H1 (cell line): Measurements from ENCODE around the gene TRIP13. TPM values are rescaled to one million over a fixed set of nuclear protein-coding genes. Genes with fewer than 3 reads are reported as not detected.

Source experiments
- CTCF ChIA-PET: fragments of 300-600 bp; sonication (Branson Sonifier 250); formaldehyde crosslinking; loops from one replicate; lab custom pipeline; 2021; ENCODE audit not compliant: partially characterized antibody; lab: Charles Lee
- POLR2A ChIA-PET: fragments of 300-600 bp; sonication (Branson Sonifier 250); formaldehyde crosslinking; loops from one replicate; lab custom pipeline; 2021; ENCODE audit warnings: inconsistent platforms; ENCODE audit not compliant: partially characterized antibody; lab: Charles Lee
- DNase-seq, 2 experiments: peaks; one replicate each; pipeline versions ENCODE4 v3.0.0 to v3.0.0-alpha.2; 2010 to 2022; ENCODE audit warnings: low spot score in 2 of 2, low read depth in 1 of 2, mixed read lengths in 1 of 2
- FAIRE-seq: peaks from 2 replicates; lab custom pipeline; 2011; peaks lifted over from hg19 to GRCh38; lab: Jason Lieb, UNC
- H2AFZ ChIP-seq: 2 replicates; pipeline ENCODE4 v1.8.1; 2012; ENCODE audit warnings: low read length, inconsistent platforms
- H2AK5ac ChIP-seq: 2 replicates; pipeline ENCODE4 v1.6.1; 2013; ENCODE audit warnings: low read depth, low read length
- H2BK120ac ChIP-seq: replicated peaks from 2 replicates; pipeline ENCODE3; 2013; ENCODE audit warnings: low read depth, low read length, inconsistent platforms
- H2BK12ac ChIP-seq: 2 replicates; pipeline ENCODE4 v1.6.1; 2013; ENCODE audit warnings: low read depth, low read length
- H2BK15ac ChIP-seq: 2 replicates; pipeline ENCODE4 v1.6.1; 2013; ENCODE audit warnings: low read length
- H2BK20ac ChIP-seq: 2 replicates; pipeline ENCODE4 v1.6.1; 2013; ENCODE audit warnings: low read length
- H2BK5ac ChIP-seq: 2 replicates; pipeline ENCODE4 v1.6.1; 2013; ENCODE audit warnings: low read depth, low read length
- H3K14ac ChIP-seq: 2 replicates; pipeline ENCODE4 v1.6.1; 2013; ENCODE audit warnings: inconsistent platforms; ENCODE audit not compliant: insufficient read length
- H3K18ac ChIP-seq: 2 replicates; pipeline ENCODE4 v1.6.1; 2013; ENCODE audit warnings: low read length; ENCODE audit errors: extremely low read depth
- H3K23ac ChIP-seq: 2 replicates; pipeline ENCODE4 v1.6.1; 2013; ENCODE audit warnings: inconsistent platforms; ENCODE audit not compliant: insufficient read length
- H3K23me2 ChIP-seq: 2 replicates; pipeline ENCODE4 v1.6.1; 2013; ENCODE audit warnings: low read depth, low read length
- H3K27ac ChIP-seq: 2 replicates; pipeline ENCODE4 v1.6.1; 2011; ENCODE audit warnings: low read depth, low read length, inconsistent platforms
- H3K27me3 ChIP-seq, 4 experiments: replicated peaks in 1 of 4; 1 replicate in 1 of 4; 2 replicates in 3 of 4; pipeline versions ENCODE4 v1.6.1 to v1.8.1; 2011 to 2013; ENCODE audit warnings: low read length in 3 of 4, mild to moderate bottlenecking in 3 of 4, inconsistent platforms in 2 of 4, mixed read lengths in 2 of 4, moderate library complexity in 1 of 4; ENCODE audit not compliant: control insufficient read depth in 3 of 4, insufficient read depth in 3 of 4; ENCODE audit errors: extremely low read depth in 1 of 4
- H3K36me3 ChIP-seq, 4 experiments: 2 replicates each; pipeline versions ENCODE4 v1.6.1 to v1.8.1; 2011 to 2013; ENCODE audit warnings: mild to moderate bottlenecking in 4 of 4, low read length in 3 of 4, moderate library complexity in 2 of 4, control low read depth in 1 of 4, inconsistent platforms in 1 of 4; ENCODE audit not compliant: insufficient read depth in 4 of 4, control insufficient read depth in 2 of 4
- H3K4ac ChIP-seq: replicated peaks from 2 replicates; pipeline ENCODE3; 2013; ENCODE audit warnings: low read length, low read depth, mixed read lengths, inconsistent platforms; ENCODE audit not compliant: insufficient read length
- H3K4me1 ChIP-seq, 4 experiments: replicated peaks in 1 of 4; 1 replicate in 1 of 4; 2 replicates in 3 of 4; pipeline versions ENCODE4 v1.6.1 to v1.8.1; 2011 to 2013; ENCODE audit warnings: low read length in 3 of 4, inconsistent platforms in 2 of 4, mixed read lengths in 1 of 4; ENCODE audit not compliant: insufficient read depth in 4 of 4, control insufficient read depth in 3 of 4
- H3K4me2 ChIP-seq, 2 experiments: 2 replicates each; pipeline versions ENCODE4 v1.6.1 to v1.8.1; 2011 to 2013; ENCODE audit warnings: low read depth in 2 of 2, low read length in 2 of 2, control low read depth in 1 of 2, inconsistent platforms in 1 of 2, mild to moderate bottlenecking in 1 of 2; ENCODE audit not compliant: insufficient read depth in 1 of 2
- H3K4me3 ChIP-seq, 4 experiments: fragments of 200-600, 300-600 bp in 1 of 4; sonication (generic), shearing (Covaris generic), sonication (Bioruptor Twin) in 1 of 4; 2 replicates each; pipeline versions ENCODE4 v1.5.1 to v1.8.1; 2011 to 2016; ENCODE audit warnings: low read length in 4 of 4, low read depth in 3 of 4, control low read depth in 2 of 4, inconsistent platforms in 2 of 4, mild to moderate bottlenecking in 2 of 4, mixed read lengths in 1 of 4, moderate library complexity in 1 of 4; ENCODE audit not compliant: insufficient read depth in 2 of 4; ENCODE audit errors: extremely low read depth in 1 of 4
- H3K56ac ChIP-seq: replicated peaks from 2 replicates; pipeline ENCODE3; 2013; ENCODE audit warnings: low read depth, mild to moderate bottlenecking, mixed read lengths, low read length, inconsistent platforms; ENCODE audit not compliant: insufficient read length
- H3K79me1 ChIP-seq: 2 replicates; pipeline ENCODE4 v1.6.1; 2013; ENCODE audit warnings: low read depth, low read length, control low read depth
- H3K79me2 ChIP-seq, 2 experiments: 2 replicates each; pipeline versions ENCODE4 v1.6.1 to v1.8.1; 2012 to 2013; ENCODE audit warnings: low read length in 2 of 2, mild to moderate bottlenecking in 2 of 2, inconsistent platforms in 1 of 2; ENCODE audit not compliant: insufficient read depth in 2 of 2, control insufficient read depth in 1 of 2
- H3K9ac ChIP-seq, 4 experiments: replicated peaks in 1 of 4; 1 replicate in 1 of 4; 2 replicates in 3 of 4; pipeline versions ENCODE4 v1.6.1 to v1.8.1; 2011 to 2013; ENCODE audit warnings: low read depth in 3 of 4, low read length in 3 of 4, control low read depth in 2 of 4, mild to moderate bottlenecking in 2 of 4, moderate library complexity in 2 of 4, inconsistent platforms in 1 of 4; ENCODE audit errors: extremely low read depth in 1 of 4
- H3K9me3 ChIP-seq, 2 experiments: 2 replicates each; pipeline versions ENCODE4 v1.6.1 to v1.8.1; 2012 to 2013; ENCODE audit warnings: mild to moderate bottlenecking in 2 of 2, moderate library complexity in 2 of 2, control low read depth in 1 of 2, inconsistent platforms in 1 of 2, low read depth in 1 of 2, low read length in 1 of 2, mixed read lengths in 1 of 2; ENCODE audit not compliant: insufficient read depth in 2 of 2
- H4K20me1 ChIP-seq, 2 experiments: replicated peaks in 1 of 2; 2 replicates each; pipeline versions ENCODE3 to v1.8.1; 2011 to 2013; ENCODE audit warnings: inconsistent platforms in 2 of 2, low read length in 2 of 2, mild to moderate bottlenecking in 1 of 2; ENCODE audit not compliant: insufficient read depth in 2 of 2, control insufficient read depth in 1 of 2
- H4K5ac ChIP-seq: 2 replicates; pipeline ENCODE4 v1.6.1; 2013; ENCODE audit warnings: low read length, low read depth, mixed read lengths, inconsistent platforms; ENCODE audit not compliant: insufficient read length
- H4K8ac ChIP-seq: 2 replicates; pipeline ENCODE4 v1.8.0; 2013; ENCODE audit warnings: mild to moderate bottlenecking, moderate library complexity, low read length, inconsistent platforms; ENCODE audit not compliant: insufficient read depth; ENCODE audit errors: extremely low read depth
- H4K91ac ChIP-seq: replicated peaks from 2 replicates; pipeline ENCODE3; 2013; ENCODE audit warnings: low read length, mixed read lengths, inconsistent platforms; ENCODE audit not compliant: insufficient read length
- EP300 ChIP-seq, 2 experiments: IDR thresholded peaks; 1 replicate in 1 of 2; 2 replicates in 1 of 2; pipeline ENCODE4 v1.6.1; 2011 to 2012; ENCODE audit warnings: low read depth in 2 of 2, low read length in 2 of 2, mild to moderate bottlenecking in 2 of 2, borderline replicate concordance in 1 of 2, inconsistent platforms in 1 of 2, moderate library complexity in 1 of 2
- KDM4A ChIP-seq: IDR thresholded peaks from one replicate; pipeline ENCODE4 v1.7.1; 2012; ENCODE audit warnings: low read depth, mild to moderate bottlenecking, moderate library complexity, low read length, inconsistent platforms; ENCODE audit not compliant: severe bottlenecking
- SP2 ChIP-seq: IDR thresholded peaks from 2 replicates; pipeline ENCODE4 v1.6.1; 2012; ENCODE audit warnings: mild to moderate bottlenecking, low read length, inconsistent platforms
- TAF7 ChIP-seq: optimal IDR thresholded peaks from 2 replicates; pipeline ENCODE3; 2011; ENCODE audit warnings: low read depth, mild to moderate bottlenecking, inconsistent platforms, low read length, moderate library complexity, borderline replicate concordance
- WGBS, 2 experiments: shearing (Covaris generic) in 1 of 2; methylation state at CpG; one replicate each; pipeline versions ENCODE4 v1.1.6 to v1.1.7; 2013 to 2015; ENCODE audit warnings: low lambda C conversion rate in 2 of 2, mixed read lengths in 2 of 2, inconsistent platforms in 1 of 2, low coverage in 1 of 2, missing lambda C conversion rate in 1 of 2; ENCODE audit not compliant: insufficient replicate concordance in 2 of 2, insufficient coverage in 1 of 2, insufficient read length in 1 of 2; ENCODE audit errors: extremely low coverage in 1 of 2, missing lambda C conversion rate in 1 of 2; 5-methylcytosine and 5-hydroxymethylcytosine counted together
- polyA plus RNA-seq, 7 experiments: library from polyadenylated mRNA; depleted of rRNA in 3 of 7; stranded (reverse) in 5 of 7; unstranded in 2 of 7; fragments of >200 nt in 5 of 7; fragments of 200-250 nt in 2 of 7; gene quantifications; 1 replicate in 5 of 7; 2 replicates in 1 of 7; 4 replicates in 1 of 7; pipeline versions ENCODE4 v1.2.1 to v1.2.3, GENCODE V29; 2011 to 2013; ENCODE audit warnings: missing spikeins in 2 of 7, mixed read lengths in 2 of 7
- total RNA-seq: library from RNA; stranded (reverse); fragmentation: NEBNext Ultra II Directional; extraction: Animal tissue kit (Norgen Biotek cat#: 25700); gene quantifications from 2 replicates; pipeline ENCODE4 v1.2.1, GENCODE V29; 2021

TRIP13 gene
- total and polyA plus RNA-seq, 2 of the 8 experiments (the other 6 are each of a cell fraction or from before 2014, with no cell fraction given), result 20.0 to 39.2 TPM

DNA sequence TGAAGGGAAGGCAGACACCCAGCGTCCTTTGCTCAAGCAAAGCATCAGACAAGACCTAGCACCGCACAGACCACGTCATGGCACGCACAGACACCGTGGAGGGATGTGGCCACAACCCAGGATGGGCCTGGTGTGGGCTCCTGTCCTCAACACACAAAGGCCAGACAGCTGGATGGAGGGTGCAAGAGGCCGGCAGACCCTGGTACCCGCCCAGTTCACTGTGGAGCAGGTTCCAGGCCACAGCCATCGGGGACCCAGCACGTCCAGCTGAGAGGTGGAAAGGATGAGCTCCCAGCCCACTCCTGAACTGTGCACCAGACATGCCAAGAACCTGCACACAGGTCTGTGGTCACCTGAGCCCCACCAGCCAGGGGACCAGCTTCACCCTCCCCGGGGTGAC, 26.9 kb upstream of the TRIP13 start:
- H3K27me3 ChIP-seq, result no peaks in the 10 kb centered on the region
- no peak overlapping the region for H3K27ac ChIP-seq
- WGBS, 2 experiments, result 97% methylated on average over 10 of the region's 10 CpGs; no CpG with 5 or more reads in 1 of the 2 experiments
- H3K79me2 ChIP-seq, result peaks cover 0 to 2% of the 10 kb centered on the region in 2 experiments; a peak in 1 of 4 replicates
- H2BK12ac ChIP-seq, result no peak overlapping the region
- no peak overlapping the region for H2AFZ ChIP-seq
- H4K5ac ChIP-seq, result no peak overlapping the region
- no peak for FAIRE-seq
- DNase-seq, result no peak
- H3K56ac ChIP-seq, result no peak overlapping the region
- no peak overlapping the region for H3K4ac ChIP-seq
- no peak overlapping the region for H4K8ac ChIP-seq
- no peak overlapping the region for H3K18ac ChIP-seq
- H4K91ac ChIP-seq, result no peak overlapping the region
- H3K79me1 ChIP-seq, result no peaks in the 10 kb centered on the region; the same call in 1 of the 2 replicates
- H2BK120ac ChIP-seq, result no peak overlapping the region
- H3K23me2 ChIP-seq, result peaks cover 2% of the 10 kb centered on the region; the same call in 1 of the 2 replicates
- H3K23ac ChIP-seq, result no peak overlapping the region
- H3K9ac ChIP-seq, result no peak overlapping the region
- no peak overlapping the region for H2AK5ac ChIP-seq
- H2BK20ac ChIP-seq, result no peak overlapping the region
- no peak overlapping the region for H2BK5ac ChIP-seq
- no peaks in the 10 kb centered on the region; a peak in 1 of 7 replicates for H3K4me1 ChIP-seq
- ChIA-PET POLR2A (interaction anchor here (1.2 to 6.9 kb wide), 5 partner anchors 10 to 36 kb away, joined by 5 to 46 read pairs (median 9); partner anchors contain the start of genes BRD9, TRIP13 and ZDHHC11), CTCF (no interaction called here)
- H3K9me3 ChIP-seq, result no peaks in the 10 kb centered on the region
- H3K14ac ChIP-seq, result no peak overlapping the region
- H3K4me2 ChIP-seq, result no peak overlapping the region
- peaks cover 37 to 70% (median 58%) of the 10 kb centered on the region in 4 experiments for H3K36me3 ChIP-seq
- H2BK15ac ChIP-seq, result no peak overlapping the region
- peaks cover 7 to 41% of the 10 kb centered on the region in 2 experiments for H4K20me1 ChIP-seq
- no peak overlapping the region for H3K4me3 ChIP-seq
- no peak for TF ChIP-seq EP300 (IDR thresholded peaks at IDR 0.05; ENCODE audit: borderline replicate concordance in 1 of 2, low read depth in 2 of 2, low read length in 2 of 2)
- no peak for TF ChIP-seq SP2
- TF ChIP-seq TAF7, result no peak
- no peak for TF ChIP-seq KDM4A
